ENCODE results near the gene ATP6V1B1.
A peak's percentile ranks its signal among the peaks of the same experiment; 100 is the strongest.

Gene ATP6V1B1

GRCh38 chr2:70935468-70936164, at the start of gene ATP6V1B1:
ATP6V1B1 (plus strand) TSS chr2:70935900; CDS start chr2:70935955, 55 bp downstream.
- peak; percentile 79 for DNase-seq

- DNase-seq, result no peak
Observed at GRCh38 chr2:70886541-70886987, 49.1 kb upstream of the ATP6V1B1 start.

GRCh38 chr2:70887208-70887549, 48.5 kb upstream of the ATP6V1B1 start:
- DNase-seq, result no peak

GRCh38 chr2:70887550-70888246, 48.0 kb upstream of the ATP6V1B1 start:
- DNase-seq, result no peak

- no peak for DNase-seq
Observed at GRCh38 chr2:70888366-70888922, 47.3 kb upstream of the ATP6V1B1 start.

GRCh38 chr2:70888923-70889715, 46.6 kb upstream of the ATP6V1B1 start:
- no peak for DNase-seq

- no peak for DNase-seq
Observed at GRCh38 chr2:70889716-70890037, 46.0 kb upstream of the ATP6V1B1 start.

- DNase-seq, result no peak
Observed at GRCh38 chr2:70890469-70891065, 45.1 kb upstream of the ATP6V1B1 start.

- no peak for DNase-seq
Observed at GRCh38 chr2:70891572-70892357, 43.9 kb upstream of the ATP6V1B1 start.

- no peak for DNase-seq
Observed at GRCh38 chr2:70892750-70893149, 43.0 kb upstream of the ATP6V1B1 start.

- no peak for DNase-seq
Observed at GRCh38 chr2:70893186-70893585, 42.5 kb upstream of the ATP6V1B1 start.

- no peak for DNase-seq
Observed at GRCh38 chr2:70894765-70895164, 40.9 kb upstream of the ATP6V1B1 start.

GRCh38 chr2:70895249-70895648, 40.5 kb upstream of the ATP6V1B1 start:
- no peak for DNase-seq

- no peak for DNase-seq
Observed at GRCh38 chr2:70895998-70896764, 39.5 kb upstream of the ATP6V1B1 start.

- DNase-seq, result no peak
Observed at GRCh38 chr2:70896765-70897202, 38.9 kb upstream of the ATP6V1B1 start.

- DNase-seq, result no peak
Observed at GRCh38 chr2:70897203-70897976, 38.3 kb upstream of the ATP6V1B1 start.

- no peak for DNase-seq
Observed at GRCh38 chr2:70897977-70898226, 37.8 kb upstream of the ATP6V1B1 start.

GRCh38 chr2:70898363-70899240, 37.1 kb upstream of the ATP6V1B1 start:
- no peak for DNase-seq

GRCh38 chr2:70901227-70902066, 34.3 kb upstream of the ATP6V1B1 start:
- peak; percentile 50 for DNase-seq
